ENCODE results near the gene UNC119. TPM values are rescaled to one million over a fixed set of nuclear protein-coding genes. Genes with fewer than 3 reads are reported as not detected.

The UNC119 gene
- total and polyA plus RNA-seq, 2 of the 13 experiments (the other 11 are each of a cell fraction or from before 2014, with no cell fraction given): 10.4 to 63.1 TPM

Other genes starting within 250 kb of the UNC119 start
- gene TMEM97, start 233.4 kb downstream of the UNC119 start, total RNA-seq (2016; rRNA removed; fragmentation: Illumina TruSeq; extraction: Trizol): 111 and 137 TPM in 2 replicates
- 51.5 and 69.6 TPM in 2 replicates for gene TMEM97, start 233.4 kb downstream of the UNC119 start, polyA plus RNA-seq (2011; rRNA removed)
- gene IFT20, start 217.2 kb downstream of the UNC119 start, total RNA-seq (2016; rRNA removed; fragmentation: Illumina TruSeq; extraction: Trizol): 23.4 and 28.0 TPM in 2 replicates
- 33.9 and 37.8 TPM in 2 replicates for gene IFT20, start 217.2 kb downstream of the UNC119 start, polyA plus RNA-seq (2011; rRNA removed)
- 17.5 and 18.7 TPM in 2 replicates for gene TNFAIP1, start 216.9 kb downstream of the UNC119 start, total RNA-seq (2016; rRNA removed; fragmentation: Illumina TruSeq; extraction: Trizol)
- gene TNFAIP1, start 216.9 kb downstream of the UNC119 start, polyA plus RNA-seq (2011; rRNA removed): 40.6 and 42.8 TPM in 2 replicates
- gene POLDIP2, start 195.1 kb downstream of the UNC119 start, total RNA-seq (2016; rRNA removed; fragmentation: Illumina TruSeq; extraction: Trizol): 114 and 127 TPM in 2 replicates
- 85.9 and 86.0 TPM in 2 replicates for gene POLDIP2, start 195.1 kb downstream of the UNC119 start, polyA plus RNA-seq (2011; rRNA removed)
- gene SEBOX, start 187.4 kb downstream of the UNC119 start, total RNA-seq (2016; rRNA removed; fragmentation: Illumina TruSeq; extraction: Trizol): not detected in 2 replicates
- gene SEBOX, start 187.4 kb downstream of the UNC119 start, polyA plus RNA-seq (2011; rRNA removed): not detected in 2 replicates
- 43.9 and 108 TPM in 2 replicates for gene VTN, start 182.3 kb downstream of the UNC119 start, total RNA-seq (2016; rRNA removed; fragmentation: Illumina TruSeq; extraction: Trizol)
- gene VTN, start 182.3 kb downstream of the UNC119 start, polyA plus RNA-seq (2011; rRNA removed): 131 and 230 TPM in 2 replicates
- gene SARM1, start 180.9 kb downstream of the UNC119 start, total RNA-seq (2016; rRNA removed; fragmentation: Illumina TruSeq; extraction: Trizol): 0.25 and 0.73 TPM in 2 replicates
- 0.86 and 1.1 TPM in 2 replicates for gene SARM1, start 180.9 kb downstream of the UNC119 start, polyA plus RNA-seq (2011; rRNA removed)
- gene SLC46A1, start 146.4 kb downstream of the UNC119 start, total RNA-seq (2016; rRNA removed; fragmentation: Illumina TruSeq; extraction: Trizol): 9.4 and 22.6 TPM in 2 replicates
- 19.6 and 25.8 TPM in 2 replicates for gene SLC46A1, start 146.4 kb downstream of the UNC119 start, polyA plus RNA-seq (2011; rRNA removed)
- not detected in 2 replicates for gene SLC13A2, start 79.0 kb downstream of the UNC119 start, total RNA-seq (2016; rRNA removed; fragmentation: Illumina TruSeq; extraction: Trizol)
- gene SLC13A2, start 79.0 kb downstream of the UNC119 start, polyA plus RNA-seq (2011; rRNA removed): 0.07 TPM in 1 of 2 replicates, not detected in the other
- gene FOXN1, start 46.3 kb downstream of the UNC119 start, total RNA-seq (2016; rRNA removed; fragmentation: Illumina TruSeq; extraction: Trizol): not detected in 2 replicates
- 0.01 TPM in 1 of 2 replicates, not detected in the other for gene FOXN1, start 46.3 kb downstream of the UNC119 start, polyA plus RNA-seq (2011; rRNA removed)
- gene PIGS, start 18.9 kb upstream of the UNC119 start, total RNA-seq (2016; rRNA removed; fragmentation: Illumina TruSeq; extraction: Trizol): 26.6 and 42.6 TPM in 2 replicates
- 23.5 and 31.7 TPM in 2 replicates for gene PIGS, start 18.9 kb upstream of the UNC119 start, polyA plus RNA-seq (2011; rRNA removed)
- gene ALDOC, start 24.3 kb upstream of the UNC119 start, total RNA-seq (2016; rRNA removed; fragmentation: Illumina TruSeq; extraction: Trizol): 15.4 and 16.9 TPM in 2 replicates
- 60.9 and 86.5 TPM in 2 replicates for gene ALDOC, start 24.3 kb upstream of the UNC119 start, polyA plus RNA-seq (2011; rRNA removed)
- gene SPAG5, start 46.4 kb upstream of the UNC119 start, total RNA-seq (2016; rRNA removed; fragmentation: Illumina TruSeq; extraction: Trizol): 98.0 and 105 TPM in 2 replicates
- 28.2 and 41.4 TPM in 2 replicates for gene SPAG5, start 46.4 kb upstream of the UNC119 start, polyA plus RNA-seq (2011; rRNA removed)
- gene RSKR, start 61.6 kb upstream of the UNC119 start, total RNA-seq (2016; rRNA removed; fragmentation: Illumina TruSeq; extraction: Trizol): 1.9 and 5.0 TPM in 2 replicates
- 8.6 and 10.4 TPM in 2 replicates for gene RSKR, start 61.6 kb upstream of the UNC119 start, polyA plus RNA-seq (2011; rRNA removed)
- gene BLTP2, start 92.5 kb upstream of the UNC119 start, total RNA-seq (2016; rRNA removed; fragmentation: Illumina TruSeq; extraction: Trizol): 61.0 and 66.7 TPM in 2 replicates
- 66.9 and 80.9 TPM in 2 replicates for gene BLTP2, start 92.5 kb upstream of the UNC119 start, polyA plus RNA-seq (2011; rRNA removed)
- 39.1 and 58.2 TPM in 2 replicates for gene SDF2, start 109.3 kb upstream of the UNC119 start, total RNA-seq (2016; rRNA removed; fragmentation: Illumina TruSeq; extraction: Trizol)
- 58.4 and 61.2 TPM in 2 replicates for gene SDF2, start 109.3 kb upstream of the UNC119 start, polyA plus RNA-seq (2011; rRNA removed)
- gene SUPT6H, start 109.6 kb upstream of the UNC119 start, total RNA-seq (2016; rRNA removed; fragmentation: Illumina TruSeq; extraction: Trizol): 39.9 TPM in 2 replicates
- 32.7 and 38.0 TPM in 2 replicates for gene SUPT6H, start 109.6 kb upstream of the UNC119 start, polyA plus RNA-seq (2011; rRNA removed)
- gene PROCA1, start 159.3 kb upstream of the UNC119 start, total RNA-seq (2016; rRNA removed; fragmentation: Illumina TruSeq; extraction: Trizol): 0.31 and 0.73 TPM in 2 replicates
- 0.82 and 1.5 TPM in 2 replicates for gene PROCA1, start 159.3 kb upstream of the UNC119 start, polyA plus RNA-seq (2011; rRNA removed)
- 0.49 TPM in 1 of 2 replicates, not detected in the other for gene RAB34, start 165.2 kb upstream of the UNC119 start, total RNA-seq (2016; rRNA removed; fragmentation: Illumina TruSeq; extraction: Trizol)
- not detected in 2 replicates for gene RAB34, start 165.2 kb upstream of the UNC119 start, polyA plus RNA-seq (2011; rRNA removed)
- 1,771 and 1,936 TPM in 2 replicates for gene RPL23A, start 167.4 kb upstream of the UNC119 start, total RNA-seq (2016; rRNA removed; fragmentation: Illumina TruSeq; extraction: Trizol)
- 1,550 and 1,876 TPM in 2 replicates for gene RPL23A, start 167.4 kb upstream of the UNC119 start, polyA plus RNA-seq (2011; rRNA removed)
- 9.6 and 19.6 TPM in 2 replicates for gene TLCD1, start 173.6 kb upstream of the UNC119 start, total RNA-seq (2016; rRNA removed; fragmentation: Illumina TruSeq; extraction: Trizol)
- gene TLCD1, start 173.6 kb upstream of the UNC119 start, polyA plus RNA-seq (2011; rRNA removed): 14.9 and 18.1 TPM in 2 replicates
- gene NEK8, start 176.2 kb upstream of the UNC119 start, total RNA-seq (2016; rRNA removed; fragmentation: Illumina TruSeq; extraction: Trizol): 4.3 and 5.8 TPM in 2 replicates
- 13.5 and 15.6 TPM in 2 replicates for gene NEK8, start 176.2 kb upstream of the UNC119 start, polyA plus RNA-seq (2011; rRNA removed)
- 56.6 and 89.9 TPM in 2 replicates for gene TRAF4, start 191.4 kb upstream of the UNC119 start, total RNA-seq (2016; rRNA removed; fragmentation: Illumina TruSeq; extraction: Trizol)
- gene TRAF4, start 191.4 kb upstream of the UNC119 start, polyA plus RNA-seq (2011; rRNA removed): 86.0 and 108 TPM in 2 replicates